ENCODE data around the gene KIF5A.

KIF5A gene

DNA sequence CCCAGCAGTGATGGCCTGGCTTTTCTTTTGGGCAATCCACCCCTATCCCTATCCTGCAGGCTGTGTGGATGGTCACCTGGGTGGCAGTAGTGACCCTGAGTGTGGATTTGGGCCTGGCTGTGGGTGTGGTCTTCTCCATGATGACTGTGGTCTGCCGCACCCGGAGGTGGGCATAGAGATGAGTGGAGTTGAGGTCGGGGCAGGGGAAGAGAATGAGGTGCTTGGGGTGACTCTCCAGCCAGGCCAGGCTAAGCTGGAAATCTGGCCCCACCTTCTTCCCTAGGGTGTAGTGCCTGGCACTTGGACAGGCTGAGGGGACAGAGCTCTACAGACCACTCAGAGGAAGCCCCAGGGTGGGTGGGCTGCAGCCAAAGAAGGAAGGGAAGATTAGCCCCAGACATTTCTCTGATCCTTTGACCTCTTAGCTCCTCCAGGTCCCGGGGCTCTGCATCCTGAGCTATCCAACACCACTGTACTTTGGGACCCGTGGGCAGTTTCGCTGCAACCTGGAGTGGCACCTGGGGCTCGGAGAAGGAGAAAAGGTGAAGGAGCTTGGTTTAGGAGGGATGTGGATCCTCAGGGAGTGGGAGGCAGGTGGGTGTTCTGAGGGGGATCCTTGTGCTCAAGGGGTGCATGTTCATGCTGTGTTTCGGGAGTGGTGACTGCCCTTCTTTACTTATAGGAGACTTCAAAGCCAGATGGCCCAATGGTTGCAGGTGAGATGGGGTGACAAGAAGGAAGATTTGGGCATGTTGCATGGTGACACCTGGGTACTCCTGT, 74.8 kb downstream of the KIF5A start:
- Histone ChIP-seq H3K4me3 (ENCODE audit: low read length) (no peak overlapping the region), H3K27me3 (ENCODE audit: insufficient read depth, low read length) (peaks cover 100% of the 10 kb centered on the region), H3K36me3 (ENCODE audit: insufficient read depth, low read length) (no peaks in the 10 kb centered on the region), H3K4me1 (ENCODE audit: insufficient read depth, low read length) (peaks cover 5% of the 10 kb centered on the region; the same call in 1 of the 2 replicates), H3K9ac (ENCODE audit: low read depth, low read length) (no peak overlapping the region), H3K27ac (ENCODE audit: low read depth, low read length) (no peak overlapping the region), H3K9me3 (ENCODE audit: insufficient read depth, low read depth, low read length) (no peaks in the 10 kb centered on the region)
- WGBS: 83% methylated on average over 8 of the region's 8 CpGs

DNA sequence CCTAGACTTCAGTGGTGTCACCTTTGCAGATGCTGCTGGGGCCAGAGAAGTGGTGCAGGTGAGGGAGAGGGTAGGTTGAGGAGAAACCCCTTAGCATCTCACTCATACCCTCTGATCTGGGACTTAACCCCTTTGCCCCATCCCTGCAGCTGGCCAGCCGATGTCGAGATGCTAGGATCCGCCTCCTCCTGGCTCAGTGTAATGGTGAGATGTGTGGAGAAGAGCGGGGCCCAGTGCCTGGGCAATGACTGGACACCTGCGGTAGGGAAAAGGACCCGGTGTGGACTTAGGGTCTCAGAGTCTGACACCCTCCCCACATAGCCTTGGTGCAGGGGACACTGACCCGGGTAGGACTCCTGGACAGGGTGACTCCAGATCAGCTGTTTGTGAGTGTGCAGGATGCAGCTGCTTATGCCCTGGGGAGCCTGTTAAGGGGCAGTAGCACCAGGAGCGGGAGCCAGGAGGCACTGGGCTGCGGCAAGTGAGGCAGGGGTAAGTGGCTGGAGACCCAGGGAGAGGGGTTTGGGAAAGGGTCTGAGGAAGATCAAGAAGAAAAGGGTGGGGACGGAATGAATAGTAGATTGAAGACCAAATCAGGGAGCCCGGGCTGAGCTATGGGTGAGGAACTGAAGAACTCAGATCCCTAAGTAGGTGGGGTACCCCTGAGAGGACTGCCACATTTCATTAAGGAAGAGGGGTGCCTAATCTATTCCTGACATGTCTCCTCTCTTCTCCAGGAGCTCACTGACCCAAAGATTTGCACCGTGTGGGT, 75.6 kb downstream of the KIF5A start:
- Histone ChIP-seq H3K4me3 (ENCODE audit: low read length) (no peak overlapping the region), H3K27me3 (ENCODE audit: insufficient read depth, low read length) (peaks cover 100% of the 10 kb centered on the region), H3K9me3 (ENCODE audit: insufficient read depth, low read depth, low read length) (no peaks in the 10 kb centered on the region), H3K27ac (ENCODE audit: low read depth, low read length) (no peak overlapping the region), H3K9ac (ENCODE audit: low read depth, low read length) (no peak overlapping the region), H3K36me3 (ENCODE audit: insufficient read depth, low read length) (no peaks in the 10 kb centered on the region), H3K4me1 (ENCODE audit: insufficient read depth, low read length) (peaks cover 5% of the 10 kb centered on the region; the same call in 1 of the 2 replicates)
- WGBS: 91% methylated on average over 12 of the region's 12 CpGs

DNA sequence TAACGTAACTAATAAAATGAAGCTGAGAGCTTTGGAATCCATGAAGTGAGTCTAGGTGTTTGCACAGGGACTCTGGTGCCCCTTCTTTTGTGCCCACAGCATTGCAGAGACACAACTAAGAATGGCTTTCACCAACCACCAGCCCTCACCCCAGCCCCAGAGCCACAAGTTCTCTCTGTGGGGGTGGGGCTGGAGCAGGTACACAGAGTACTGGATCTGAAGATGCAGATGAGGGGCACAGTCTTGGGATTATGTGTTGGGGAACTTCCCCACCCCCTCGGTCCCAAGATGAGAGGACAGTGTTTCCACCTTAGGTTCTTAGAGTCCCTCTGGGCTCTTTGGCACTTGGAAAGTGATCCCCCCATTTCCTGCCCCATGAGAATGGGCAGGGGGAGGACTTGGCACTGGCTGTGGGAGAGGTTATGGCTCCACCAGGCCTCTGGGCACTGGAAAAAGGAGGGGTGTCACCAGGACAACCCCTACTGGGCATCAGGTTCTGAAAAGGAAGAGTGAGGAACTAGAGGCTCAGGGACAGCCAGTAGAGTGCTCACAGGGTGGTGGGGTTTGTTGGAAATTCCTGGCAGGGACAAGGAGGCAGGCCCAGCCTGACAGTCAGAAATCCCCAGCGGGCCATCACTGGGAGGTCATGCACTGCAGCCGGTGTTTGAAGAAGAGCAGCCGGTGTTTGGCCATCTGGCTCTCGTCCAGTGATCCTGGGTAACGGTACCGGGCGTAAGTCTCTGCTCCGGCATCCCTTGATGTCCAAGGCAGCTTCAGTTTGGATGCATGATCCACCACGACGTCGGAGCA, 76.5 kb downstream of the KIF5A start:
- peaks cover 100% of the 10 kb centered on the region for H3K27me3 ChIP-seq (ENCODE audit: insufficient read depth, low read length)
- 89% methylated on average over 13 of the region's 13 CpGs for WGBS
- H3K4me3 ChIP-seq (ENCODE audit: low read length): no peak overlapping the region
- H3K36me3 ChIP-seq (ENCODE audit: insufficient read depth, low read length): no peaks in the 10 kb centered on the region
- H3K27ac ChIP-seq (ENCODE audit: low read depth, low read length): no peak overlapping the region
- H3K4me1 ChIP-seq (ENCODE audit: insufficient read depth, low read length): peaks cover 8% of the 10 kb centered on the region
- no peaks in the 10 kb centered on the region for H3K9me3 ChIP-seq (ENCODE audit: insufficient read depth, low read depth, low read length)
- no peak overlapping the region for H3K9ac ChIP-seq (ENCODE audit: low read depth, low read length)

DNA sequence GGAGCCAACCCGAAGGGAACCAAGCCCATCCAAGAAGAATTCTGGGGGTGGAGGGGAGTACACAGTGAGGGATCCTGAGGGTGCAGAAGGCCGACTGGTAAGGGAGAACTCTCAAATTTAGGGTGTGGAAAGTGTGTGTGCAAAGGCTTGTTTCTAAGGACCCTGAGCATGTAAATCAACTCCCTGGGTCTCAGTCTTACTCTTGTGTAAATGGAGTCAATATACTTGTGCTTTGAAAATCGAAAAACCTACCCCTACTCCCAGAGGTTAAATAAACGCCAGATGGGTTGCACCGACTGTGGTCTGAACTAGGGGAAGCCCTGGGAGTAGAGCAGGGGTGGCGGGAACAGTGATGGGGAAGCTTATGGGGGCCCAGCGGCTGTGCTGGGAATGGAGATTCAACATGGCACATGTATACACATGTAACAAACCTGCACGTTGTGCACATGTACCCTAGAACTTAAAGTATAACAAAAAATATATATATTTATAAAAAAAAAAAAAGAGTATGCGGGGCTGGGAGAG, 77.1 kb downstream of the KIF5A start:
- Histone ChIP-seq H3K9me3 (ENCODE audit: insufficient read depth, low read depth, low read length) (no peaks in the 10 kb centered on the region), H3K9ac (ENCODE audit: low read depth, low read length) (no peak overlapping the region), H3K36me3 (ENCODE audit: insufficient read depth, low read length) (no peaks in the 10 kb centered on the region), H3K4me3 (ENCODE audit: low read length) (no peak overlapping the region), H3K27me3 (ENCODE audit: insufficient read depth, low read length) (peaks cover 100% of the 10 kb centered on the region), H3K4me1 (ENCODE audit: insufficient read depth, low read length) (peaks cover 12% of the 10 kb centered on the region), H3K27ac (ENCODE audit: low read depth, low read length) (no peak overlapping the region)
- 81% methylated on average over 7 of the region's 9 CpGs for WGBS

DNA sequence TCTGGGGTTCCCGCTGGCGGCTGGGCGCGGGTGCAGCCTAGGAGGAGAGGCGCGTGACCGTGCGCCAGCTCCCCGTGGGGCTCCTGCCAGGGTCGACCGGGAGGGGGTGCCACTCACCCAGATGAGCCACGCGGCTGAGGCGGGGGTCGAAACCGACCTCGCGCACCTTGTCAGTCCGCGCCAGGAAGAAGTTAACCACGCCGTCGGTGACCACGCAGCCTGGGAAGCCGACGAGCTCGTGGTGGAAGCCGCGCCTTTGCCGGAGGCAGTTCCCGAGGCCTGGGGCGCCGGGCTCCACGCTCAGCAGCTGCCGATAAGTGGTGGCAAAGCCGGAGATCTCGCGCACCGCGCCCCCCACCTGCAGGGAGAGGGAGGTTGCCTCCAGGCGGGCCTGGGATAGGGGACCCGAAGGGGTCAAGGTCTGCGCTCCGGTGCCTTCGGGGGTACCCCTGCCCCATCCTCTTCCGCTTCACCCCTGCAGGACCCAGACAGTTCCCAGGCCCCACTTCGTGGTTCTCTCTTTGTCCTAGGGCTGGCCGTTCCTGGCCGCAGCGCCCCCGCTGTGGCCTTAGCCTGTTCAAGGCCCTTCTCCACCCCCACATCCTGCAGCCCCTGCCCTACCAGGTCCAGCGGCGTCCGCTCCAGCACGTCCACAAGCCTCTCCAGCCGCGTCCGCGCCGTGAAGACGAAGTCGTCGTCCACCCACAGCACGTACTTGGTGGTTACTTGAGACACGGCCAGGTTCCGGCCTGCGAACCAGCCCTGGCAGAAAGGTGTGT, 77.8 kb downstream of the KIF5A start:
- Histone ChIP-seq H3K4me3 (ENCODE audit: low read length) (peak overlapping the region; percentile 42), H3K9ac (ENCODE audit: low read depth, low read length) (peak overlapping the region; percentile 36; the same call in 1 of the 2 replicates), H3K9me3 (ENCODE audit: insufficient read depth, low read depth, low read length) (no peaks in the 10 kb centered on the region), H3K36me3 (ENCODE audit: insufficient read depth, low read length) (no peaks in the 10 kb centered on the region), H3K27ac (ENCODE audit: low read depth, low read length) (no peak overlapping the region), H3K4me1 (ENCODE audit: insufficient read depth, low read length) (peaks cover 12% of the 10 kb centered on the region), H3K27me3 (ENCODE audit: insufficient read depth, low read length) (peaks cover 100% of the 10 kb centered on the region)
- WGBS: 57% methylated on average over 67 of the region's 67 CpGs

DNA sequence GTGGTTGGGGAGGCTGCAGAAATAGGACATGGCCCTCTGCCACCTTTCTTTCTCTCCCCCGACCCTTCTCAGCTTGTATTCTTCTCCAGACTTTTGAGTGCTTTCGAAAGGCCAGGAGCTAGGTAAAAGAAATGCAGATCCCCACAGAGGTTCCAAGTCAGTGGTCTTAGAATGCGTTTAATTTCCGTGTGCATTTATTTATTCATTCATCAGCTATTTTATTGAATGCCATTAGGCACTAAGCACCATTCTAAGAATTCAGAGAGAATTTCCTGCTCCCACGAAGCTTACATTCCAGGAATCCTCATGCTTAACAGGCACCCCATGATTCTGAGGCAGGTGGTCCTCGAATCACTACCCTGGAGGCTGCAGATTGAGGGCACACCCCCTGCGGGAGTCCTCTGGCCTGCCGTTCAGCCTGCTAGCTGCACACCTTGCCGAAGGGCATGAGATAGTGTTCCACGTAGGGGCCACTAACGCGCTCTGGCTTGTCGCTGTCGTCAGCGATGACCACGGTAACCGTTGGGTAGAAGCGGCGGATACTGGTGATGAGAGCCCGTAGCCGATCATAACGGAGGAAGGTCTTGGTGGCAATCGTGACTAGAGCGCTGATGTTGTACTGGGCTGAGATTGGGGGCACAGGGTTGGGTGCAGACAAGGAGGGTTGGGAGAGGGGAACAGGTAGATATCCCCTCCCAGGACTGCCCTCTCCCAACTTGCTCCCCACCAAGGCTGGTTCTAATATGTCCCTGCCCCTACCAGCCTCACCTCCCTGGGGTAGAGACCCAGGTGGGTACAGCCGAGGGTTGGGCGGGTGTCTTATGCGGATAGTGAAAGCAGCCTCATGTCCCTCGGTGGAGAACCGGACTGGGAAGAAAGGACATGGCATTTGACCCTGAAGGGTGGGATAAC, 78.7 kb downstream of the KIF5A start:
- Histone ChIP-seq H3K36me3 (ENCODE audit: insufficient read depth, low read length) (no peaks in the 10 kb centered on the region), H3K27ac (ENCODE audit: low read depth, low read length) (no peak overlapping the region), H3K4me3 (ENCODE audit: low read length) (peak overlapping the region; percentile 42; the same call in 1 of the 2 replicates), H3K4me1 (ENCODE audit: insufficient read depth, low read length) (peaks cover 12% of the 10 kb centered on the region), H3K9me3 (ENCODE audit: insufficient read depth, low read depth, low read length) (no peaks in the 10 kb centered on the region), H3K9ac (ENCODE audit: low read depth, low read length) (no peak overlapping the region), H3K27me3 (ENCODE audit: insufficient read depth, low read length) (peaks cover 100% of the 10 kb centered on the region)
- 88% methylated on average over 29 of the region's 29 CpGs for WGBS

DNA sequence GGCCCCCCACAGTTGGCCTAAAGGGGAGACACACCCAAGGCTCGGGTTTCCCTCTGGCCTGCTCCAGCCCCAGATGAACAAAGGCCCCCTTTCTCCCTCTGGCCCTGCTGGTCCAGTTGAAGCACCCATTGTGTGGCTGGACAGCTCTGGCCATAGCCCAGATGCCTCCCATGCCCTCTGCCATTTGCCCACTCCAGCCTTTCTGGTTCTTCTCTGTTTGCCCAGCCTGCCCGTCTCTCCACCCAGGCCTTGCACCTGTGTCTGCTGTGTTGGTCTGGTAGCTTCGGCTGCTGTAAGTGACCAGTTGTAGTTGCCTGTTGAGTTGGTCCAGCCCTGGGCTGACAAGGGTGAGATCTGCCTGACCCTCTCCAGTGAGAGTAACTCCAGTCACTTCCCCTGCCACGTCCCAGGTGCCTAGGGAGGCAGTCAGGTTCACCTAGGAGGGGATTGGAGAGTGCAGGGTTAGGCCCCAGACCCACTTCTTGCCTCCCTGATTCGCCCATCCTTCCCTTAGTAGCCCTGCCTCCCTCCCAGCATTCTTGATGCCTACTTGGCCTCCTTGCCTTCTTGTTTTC, 80.1 kb downstream of the KIF5A start:
- no peak overlapping the region for H3K27ac ChIP-seq (ENCODE audit: low read depth, low read length)
- H3K4me1 ChIP-seq (ENCODE audit: insufficient read depth, low read length): peaks cover 12% of the 10 kb centered on the region
- WGBS: 80% methylated on average over 5 of the region's 5 CpGs
- H3K36me3 ChIP-seq (ENCODE audit: insufficient read depth, low read length): no peaks in the 10 kb centered on the region
- no peak overlapping the region for H3K4me3 ChIP-seq (ENCODE audit: low read length)
- no peak overlapping the region for H3K9ac ChIP-seq (ENCODE audit: low read depth, low read length)
- no peaks in the 10 kb centered on the region for H3K9me3 ChIP-seq (ENCODE audit: insufficient read depth, low read depth, low read length)
- peaks cover 98% of the 10 kb centered on the region for H3K27me3 ChIP-seq (ENCODE audit: insufficient read depth, low read length)

DNA sequence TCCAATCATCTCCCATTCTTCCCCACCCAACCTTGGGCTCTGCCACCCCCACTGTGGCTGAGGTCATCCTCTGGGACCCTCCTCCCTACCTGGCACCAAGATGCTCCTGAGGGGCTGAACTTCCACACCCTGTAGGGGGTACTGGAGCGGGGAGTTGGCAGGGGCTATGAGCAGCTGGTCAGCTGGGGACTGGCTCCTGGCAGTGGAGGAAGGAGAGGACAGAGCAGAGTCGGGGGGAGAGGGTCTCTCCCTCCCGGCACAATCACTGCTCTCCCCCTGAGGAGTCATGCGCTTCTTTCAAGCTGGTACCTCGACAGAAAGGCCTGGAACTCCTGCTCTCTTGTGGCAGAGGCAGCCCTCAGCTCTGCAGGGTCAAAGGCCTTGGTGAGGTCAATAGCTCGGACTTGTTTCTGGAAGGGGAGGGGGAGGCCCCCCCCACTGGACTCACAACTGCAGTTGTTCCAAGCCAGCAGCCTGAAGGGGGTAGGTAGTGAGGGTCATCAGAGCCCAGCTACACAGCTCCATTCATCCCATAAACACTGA, 81.1 kb downstream of the KIF5A start:
- Histone ChIP-seq H3K36me3 (ENCODE audit: insufficient read depth, low read length) (no peaks in the 10 kb centered on the region), H3K9me3 (ENCODE audit: insufficient read depth, low read depth, low read length) (no peaks in the 10 kb centered on the region), H3K9ac (ENCODE audit: low read depth, low read length) (no peak overlapping the region), H3K4me3 (ENCODE audit: low read length) (no peak overlapping the region), H3K27me3 (ENCODE audit: insufficient read depth, low read length) (peaks cover 96% of the 10 kb centered on the region), H3K4me1 (ENCODE audit: insufficient read depth, low read length) (peaks cover 12% of the 10 kb centered on the region), H3K27ac (ENCODE audit: low read depth, low read length) (no peak overlapping the region)
- WGBS: 67% methylated on average over 6 of the region's 6 CpGs

DNA sequence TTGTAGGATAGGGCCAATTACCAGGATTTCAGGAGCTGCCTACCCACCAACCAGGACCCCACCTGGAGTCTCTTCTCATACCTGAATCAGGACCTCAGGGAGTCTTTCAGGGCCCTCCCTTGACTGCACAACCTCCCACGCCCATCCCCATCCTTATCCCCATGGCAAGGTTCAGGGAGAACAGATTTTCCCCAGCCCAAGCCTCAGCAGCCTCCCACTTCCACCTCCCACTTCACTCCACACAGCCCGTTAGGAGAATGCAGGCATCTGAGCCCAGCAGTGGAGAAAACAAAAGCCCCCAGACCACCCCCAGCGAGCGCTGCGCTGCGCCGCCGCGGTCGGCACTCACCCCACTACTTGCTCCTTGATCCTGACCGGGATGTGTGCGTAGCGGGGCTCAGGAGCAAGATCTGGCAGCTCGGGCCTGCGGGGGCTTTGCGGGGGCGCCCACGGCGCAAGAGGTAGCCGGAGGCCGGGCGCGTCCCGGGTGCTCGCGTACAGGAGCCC, 81.8 kb downstream of the KIF5A start:
- H3K36me3 ChIP-seq (ENCODE audit: insufficient read depth, low read length): no peaks in the 10 kb centered on the region
- no peak overlapping the region for H3K9ac ChIP-seq (ENCODE audit: low read depth, low read length)
- H3K9me3 ChIP-seq (ENCODE audit: insufficient read depth, low read depth, low read length): no peaks in the 10 kb centered on the region
- peaks cover 89% of the 10 kb centered on the region for H3K27me3 ChIP-seq (ENCODE audit: insufficient read depth, low read length)
- peak overlapping the region; percentile 59 for H3K4me3 ChIP-seq (ENCODE audit: low read length)
- 3% methylated on average over 26 of the region's 26 CpGs for WGBS
- no peak overlapping the region for H3K27ac ChIP-seq (ENCODE audit: low read depth, low read length)
- H3K4me1 ChIP-seq (ENCODE audit: insufficient read depth, low read length): peaks cover 12% of the 10 kb centered on the region
